Gastroesophageal sphincter (tissue), 4 donors: ENCODE results near the gene RASSF1. TPM values are rescaled to one million over a fixed set of nuclear protein-coding genes. Genes with fewer than 3 reads are reported as not detected.

Experiments
- ATAC-seq: fragments of 150-250 bp; one replicate; pipeline ENCODE4 v1.9.1; 2016; ENCODE audit warnings: mild to moderate bottlenecking, moderate library complexity
- H3K27ac ChIP-seq, 4 donors: fragments of 200-600 bp; sonication (generic) in 3 of 4; 1 replicate in 3 of 4; 2 replicates in 1 of 4; pipeline ENCODE4 v1.5.1; 2016 to 2019
- H3K27me3 ChIP-seq: fragments of 200-600 bp; sonication (generic); one replicate; pipeline ENCODE4 v1.5.1; 2019
- H3K36me3 ChIP-seq, 2 donors: fragments of 200-600 bp; sonication (generic); one replicate each; pipeline ENCODE4 v1.5.1; 2019; ENCODE audit warnings: control low read depth in 1 of 2
- H3K4me1 ChIP-seq, 3 donors: fragments of 200-600 bp; sonication (generic); 1 replicate in 2 of 3; 2 replicates in 1 of 3; pipeline ENCODE4 v1.5.1; 2016 to 2019; ENCODE audit warnings: control low read depth in 2 of 3
- H3K4me3 ChIP-seq, 2 donors: fragments of 200-600 bp; sonication (generic); one replicate each; pipeline ENCODE4 v1.5.1; 2019; ENCODE audit warnings: mild to moderate bottlenecking in 1 of 2, moderate library complexity in 1 of 2
- H3K9me3 ChIP-seq, 3 donors: fragments of 200-600 bp; sonication (generic); one replicate each; pipeline ENCODE4 v1.5.1; 2017 to 2019; ENCODE audit warnings: control low read depth in 2 of 3
- CTCF ChIP-seq, 4 experiments: fragments of 200-600 bp in 2 of 4; fragments of 450-650 bp in 2 of 4; sonication (generic) in 1 of 4; IDR thresholded peaks; one replicate each; pipeline ENCODE4 v1.5.1; 2017 to 2019; ENCODE audit warnings: antibody characterized with exemption in 4 of 4, mild to moderate bottlenecking in 2 of 4, moderate library complexity in 2 of 4
- EP300 ChIP-seq: sonication (generic); formaldehyde crosslinking; IDR thresholded peaks from one replicate; pipeline ENCODE4 v1.6.1; 2017; ENCODE audit warnings: antibody characterized with exemption, mild to moderate bottlenecking
- POLR2A ChIP-seq, 2 donors: fragments of 450-650 bp; IDR thresholded peaks; one replicate each; pipeline ENCODE4 v1.6.1; 2017; ENCODE audit warnings: antibody characterized with exemption in 2 of 2, mild to moderate bottlenecking in 2 of 2, moderate library complexity in 1 of 2
- POLR2AphosphoS5 ChIP-seq: sonication (generic); formaldehyde crosslinking; IDR thresholded peaks from one replicate; pipeline ENCODE4 v1.6.1; 2017; ENCODE audit warnings: antibody characterized with exemption
- WGBS, 2 donors: methylation state at CpG; one replicate each; pipeline ENCODE4 v1.1.5; 2018; ENCODE audit warnings: low coverage in 1 of 2; 5-methylcytosine and 5-hydroxymethylcytosine counted together
- total RNA-seq, 4 donors: library from RNA; depleted of rRNA; stranded (reverse); fragments of >200 nt; gene quantifications; one replicate each; pipeline ENCODE4 v1.1.0, GENCODE V29; 2016

RASSF1 gene
- total RNA-seq, 4 donors from 2014 or later: 24.5 to 40.3 (median 26.9) TPM

GRCh38 chr3:50325497-50326181 lies 15.0 kb downstream of the RASSF1 start:
- H3K4me1 ChIP-seq: peaks cover 0 to 77% (median 31%) of the 10 kb centered on the region in 3 donors
- H3K27me3 ChIP-seq: no peaks in the 10 kb centered on the region
- H3K9me3 ChIP-seq: no peaks in the 10 kb centered on the region
- 60 to 84% methylated on average over 1 to 5 of the region's 11 CpGs for WGBS, 2 donors
- no peak overlapping the region for H3K4me3 ChIP-seq
- peak overlapping the region in 3 of 4 donors; percentile 94 to 97 (median 96) for H3K27ac ChIP-seq
- TF ChIP-seq POLR2AphosphoS5 (no peak), POLR2A (IDR thresholded peaks at IDR 0.05) (no peak), CTCF (IDR thresholded peaks at IDR 0.05) (no peak)
- ATAC-seq: no peak
- H3K36me3 ChIP-seq: peaks cover 0 to 39% of the 10 kb centered on the region in 2 donors

GRCh38 chr3:50325113-50325480 lies 15.5 kb downstream of the RASSF1 start:
- Histone ChIP-seq H3K36me3 (peaks cover 0 to 34% of the 10 kb centered on the region in 2 donors), H3K27ac (peak overlapping the region in 3 of 4 donors; percentile 94 to 97 (median 96)), H3K4me1 (peaks cover 0 to 82% (median 37%) of the 10 kb centered on the region in 3 donors), H3K27me3 (no peaks in the 10 kb centered on the region), H3K9me3 (no peaks in the 10 kb centered on the region), H3K4me3 (no peak overlapping the region)
- ATAC-seq: no peak
- WGBS, 2 donors: no CpG with 5 or more reads among the region's 2 CpGs
- TF ChIP-seq POLR2A (IDR thresholded peaks at IDR 0.05) (no peak), EP300 (no peak), POLR2AphosphoS5 (no peak), CTCF (IDR thresholded peaks at IDR 0.05) (no peak)

DNA sequence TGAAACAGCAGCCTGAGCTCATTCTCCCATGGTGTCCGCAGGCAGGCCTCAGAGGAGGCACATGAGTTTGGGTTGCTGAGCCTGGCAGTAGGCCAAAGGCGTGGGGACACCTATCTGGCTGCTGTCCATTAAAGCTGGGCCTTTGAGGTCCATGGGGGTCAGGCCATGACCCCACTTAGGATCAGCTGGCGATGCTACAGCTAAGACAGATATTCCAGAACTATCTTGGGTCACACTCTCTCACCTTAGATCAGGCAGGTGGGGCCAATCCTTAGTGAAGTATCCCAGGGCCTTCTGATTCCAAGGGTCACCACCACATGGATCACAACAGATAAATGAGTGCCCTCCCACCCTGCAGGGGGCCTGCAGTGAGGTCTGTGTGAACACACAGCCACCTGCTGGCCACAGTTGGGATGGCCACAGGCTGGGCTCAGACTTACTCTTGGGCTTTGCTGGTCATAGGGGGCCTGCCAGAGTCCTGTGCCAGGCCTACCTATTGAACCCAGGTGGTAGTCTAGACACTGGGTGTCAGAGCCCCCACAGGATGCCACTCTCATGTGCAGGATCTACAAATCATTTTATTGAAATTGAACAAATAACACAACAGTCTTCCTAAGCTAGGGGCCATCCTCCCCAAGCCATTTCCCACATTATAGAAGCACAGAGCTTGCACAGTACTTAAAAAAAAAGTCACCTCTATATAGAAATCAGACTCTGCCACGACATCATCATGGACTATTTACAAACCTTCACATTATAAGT lies 16.1 kb downstream of the RASSF1 start:
- ATAC-seq: no peak
- TF ChIP-seq CTCF (IDR thresholded peaks at IDR 0.05) (peak in 3 of 4 experiments; percentile 80 to 83 (median 82)), POLR2AphosphoS5 (no peak)
- H3K4me3 ChIP-seq: no peak overlapping the region
- H3K27me3 ChIP-seq: no peaks in the 10 kb centered on the region
- H3K27ac ChIP-seq: peak overlapping the region; percentile 12 to 97 (median 95)
- peaks cover 0 to 88% (median 42%) of the 10 kb centered on the region in 3 donors for H3K4me1 ChIP-seq
- no peaks in the 10 kb centered on the region for H3K9me3 ChIP-seq
- WGBS, 2 donors: 0 to 29% methylated on average over 1 of the region's 4 CpGs
- H3K36me3 ChIP-seq: peaks cover 0 to 32% of the 10 kb centered on the region in 2 donors

GRCh38 chr3:50323614-50324199 lies 16.9 kb downstream of the RASSF1 start:
- WGBS, 2 donors: no CpG with 5 or more reads among the region's 5 CpGs
- peak; percentile 14 for ATAC-seq
- H3K36me3 ChIP-seq: peaks cover 0 to 32% of the 10 kb centered on the region in 2 donors
- H3K4me1 ChIP-seq: peaks cover 0 to 91% (median 47%) of the 10 kb centered on the region in 3 donors
- H3K9me3 ChIP-seq: no peaks in the 10 kb centered on the region
- H3K4me3 ChIP-seq: peak overlapping the region in 1 of 2 donors; percentile 89
- TF ChIP-seq POLR2AphosphoS5 (peak; percentile 54), CTCF (IDR thresholded peaks at IDR 0.05) (peak in 2 of 4 experiments; percentile 13 to 19), EP300 (no peak), POLR2A (IDR thresholded peaks at IDR 0.05) (no peak)
- no peaks in the 10 kb centered on the region for H3K27me3 ChIP-seq
- peak overlapping the region; percentile 12 to 97 (median 95) for H3K27ac ChIP-seq
